GM12878 (cell line): Measurements from ENCODE around the gene CADM2. TPM values are rescaled to one million over a fixed set of nuclear protein-coding genes. Genes with fewer than 3 reads are reported as not detected.

Experiments used
- ATAC-seq: fragments of 200-7000 bp; cut with Tn5 transposase; 3 replicates; pipeline ENCODE4 v1.9.1; 2020; ENCODE audit warnings: mild to moderate bottlenecking, moderate library complexity
- BruUV-seq: library from RNA; stranded (reverse); fragments of 400-500 nt; replicated peaks from 2 replicates; lab custom pipeline; 2021; lab: Mats Ljungman, UMichigan
- CTCF ChIA-PET: fragments of 300-600 bp; sonication (Branson Sonifier 250); formaldehyde crosslinking; extraction: SDS; loops from one replicate; lab custom pipeline; 2021; ENCODE audit warnings: inconsistent platforms; lab: Yijun Ruan, JAX
- POLR2A ChIA-PET: fragments of 350-600 bp; formaldehyde crosslinking; extraction: SDS; loops from one replicate; lab custom pipeline; 2021; ENCODE audit warnings: inconsistent platforms; lab: Charles Lee
- RAD21 ChIA-PET: fragments of 300-600 bp; sonication (Branson Sonifier 250); formaldehyde crosslinking; loops from one replicate; lab custom pipeline; 2023; ENCODE audit warnings: antibody characterized with exemption; ENCODE audit not compliant: unreplicated experiment; lab: Charles Lee
- SMC1A ChIA-PET: fragments of 300-600 bp; sonication (Branson Sonifier 250); formaldehyde crosslinking; loops from one replicate; lab custom pipeline; 2023; ENCODE audit not compliant: unreplicated experiment, uncharacterized antibody; lab: Charles Lee
- DNase-seq: peaks from one replicate; pipeline ENCODE4 v3.0.0-alpha.2; 2011; ENCODE audit warnings: low read depth, low spot score
- FAIRE-seq: peaks from 3 replicates; lab custom pipeline; 2011; peaks lifted over from hg19 to GRCh38; lab: Jason Lieb, UNC
- H2AFZ ChIP-seq: 2 replicates; pipeline ENCODE4 v1.6.0; 2011; ENCODE audit warnings: low read depth, low read length, control low read depth; ENCODE audit not compliant: control insufficient read depth
- H3K27ac ChIP-seq: 2 replicates; pipeline ENCODE4 v1.5.1; 2011; ENCODE audit warnings: control low read depth; ENCODE audit not compliant: control insufficient read depth, insufficient read depth
- H3K27me3 ChIP-seq, 2 experiments: replicated peaks in 1 of 2; 2 replicates each; pipeline versions ENCODE4 v1.6.0 to v1.6.1; 2011; ENCODE audit warnings: low read length in 1 of 2; ENCODE audit not compliant: control insufficient read depth in 2 of 2, insufficient read depth in 2 of 2
- H3K36me3 ChIP-seq, 2 experiments: 2 replicates each; pipeline ENCODE4 v1.5.1; 2011; ENCODE audit warnings: low read length in 1 of 2; ENCODE audit not compliant: control insufficient read depth in 2 of 2, insufficient read depth in 2 of 2
- H3K4me1 ChIP-seq: 2 replicates; pipeline ENCODE4 v1.6.1; 2011; ENCODE audit warnings: mild to moderate bottlenecking, low read length, moderate library complexity, mixed read lengths; ENCODE audit not compliant: control insufficient read depth, insufficient read depth
- H3K4me2 ChIP-seq: 2 replicates; pipeline ENCODE4 v1.6.0; 2011; ENCODE audit warnings: control low read depth; ENCODE audit not compliant: control insufficient read depth, insufficient read depth
- H3K4me3 ChIP-seq: fragments of 200-600 bp; sonication (generic); 2 replicates; pipeline ENCODE4 v1.5.1; 2016
- H3K79me2 ChIP-seq: 2 replicates; pipeline ENCODE4 v1.6.0; 2011; ENCODE audit warnings: low read length; ENCODE audit not compliant: control insufficient read depth, insufficient read depth
- H3K9ac ChIP-seq: 2 replicates; pipeline ENCODE4 v1.8.0; 2011; ENCODE audit warnings: low read length, control low read depth, mixed read lengths; ENCODE audit not compliant: control insufficient read depth, insufficient read depth
- H3K9me3 ChIP-seq: replicated peaks from 3 replicates; pipeline ENCODE4 v1.5.1; 2011; ENCODE audit warnings: mild to moderate bottlenecking, low read length; ENCODE audit not compliant: control insufficient read depth, insufficient read depth
- H4K20me1 ChIP-seq: 2 replicates; pipeline ENCODE4 v1.6.0; 2011; ENCODE audit not compliant: control insufficient read depth, insufficient read depth
- CBFB ChIP-seq: IDR thresholded peaks from 2 replicates; pipeline ENCODE4 v1.6.1; 2016; ENCODE audit warnings: antibody characterized with exemption, low read depth
- CBX5 ChIP-seq: sonication (generic); IDR thresholded peaks from 2 replicates; pipeline ENCODE4 v1.6.1; 2016; ENCODE audit warnings: low read depth, moderate library complexity, mild to moderate bottlenecking, inconsistent platforms
- ESRRA ChIP-seq: IDR thresholded peaks from 2 replicates; pipeline ENCODE4 v1.6.1; 2012; ENCODE audit warnings: mild to moderate bottlenecking, low read length, improper control_type of control experiment
- IRF4 ChIP-seq: IDR thresholded peaks from 2 replicates; pipeline ENCODE4 v1.6.1; 2011; ENCODE audit warnings: low read depth, low read length
- LARP7 ChIP-seq: fragments of 450-650 bp; IDR thresholded peaks from 2 replicates; pipeline ENCODE4 v1.6.1; 2017; ENCODE audit warnings: mild to moderate bottlenecking
- MYB ChIP-seq: fragments of 150-350 bp; IDR thresholded peaks from 2 replicates; pipeline ENCODE4 v1.6.1; 2014; ENCODE audit warnings: mild to moderate bottlenecking, low read depth, low read length, borderline replicate concordance
- RELA ChIP-seq: fragments of 450-650 bp; IDR thresholded peaks from 2 replicates; pipeline ENCODE4 v1.8.0; 2014; ENCODE audit warnings: borderline replicate concordance; ENCODE audit not compliant: partially characterized antibody
- RFX5 ChIP-seq: IDR thresholded peaks from 2 replicates; pipeline ENCODE4 v1.6.1; 2011; ENCODE audit warnings: low read depth, low read length, improper control_type of control experiment
- TCF7 ChIP-seq: IDR thresholded peaks from 2 replicates; pipeline ENCODE4 v1.6.1; 2014; ENCODE audit warnings: antibody characterized with exemption, borderline replicate concordance
- WGBS: methylation state at CpG from one replicate; pipeline ENCODE4 v1.1.6; 2016; ENCODE audit warnings: low lambda C conversion rate; ENCODE audit not compliant: insufficient replicate concordance, insufficient coverage; ENCODE audit errors: missing lambda C conversion rate; 5-methylcytosine and 5-hydroxymethylcytosine counted together
- in situ Hi-C: fragments of 300-500 bp; cut with MboI; formaldehyde crosslinking; loops from 9 replicates; pipeline ENCODE4 v1.14.3; 2018; ENCODE audit warnings: mixed read lengths
- intact Hi-C: fragments of 100-400 bp; cut with micrococcal nuclease; formaldehyde crosslinking; loops from one replicate; pipeline ENCODE4 v1.14.2; 2022; ENCODE audit not compliant: unreplicated experiment
- polyA plus RNA-seq, 11 experiments: library from polyadenylated mRNA; depleted of rRNA in 4 of 11; unstranded in 6 of 11; stranded (reverse) in 5 of 11; fragments of >200 nt; fragmentation: Nextera tagmentation in 4 of 11; fragmentation: Illumina TruSeq in 1 of 11; extraction: Ambion mirVana in 4 of 11; extraction: Trizol in 1 of 11; gene quantifications; 1 replicate in 1 of 11; 2 replicates in 10 of 11; pipeline versions ENCODE4 v1.2.1 to v1.2.3, GENCODE V29; 2011 to 2016; ENCODE audit warnings: inconsistent platforms in 2 of 11, missing spikeins in 2 of 11, low read depth in 1 of 11
- total RNA-seq, 4 experiments: library from RNA; depleted of rRNA in 3 of 4; stranded (reverse); fragments of >200 nt in 3 of 4; fragmentation: Illumina TruSeq in 1 of 4; extraction: Trizol in 1 of 4; gene quantifications; 2 replicates each; pipeline versions ENCODE4 v1.2.1 to v1.2.3, GENCODE V29; 2013 to 2021
- TF ChIP-seq, protein P1 (sequence below): IDR thresholded peaks from 2 replicates; pipeline ENCODE4 v1.6.1; 2011; ENCODE audit warnings: borderline replicate concordance, low read depth, mild to moderate bottlenecking, moderate library complexity, low read length; ENCODE audit not compliant: insufficient read depth, poor library complexity, severe bottlenecking
- TF ChIP-seq, protein P2 (sequence below): IDR thresholded peaks from 2 replicates; pipeline ENCODE4 v1.6.1; 2012; ENCODE audit warnings: low read length, inconsistent platforms
- TF ChIP-seq, protein P3 (sequence below), 3 experiments: IDR thresholded peaks in 2 of 3; conservative IDR thresholded peaks in 1 of 3; 2 replicates each; pipeline ENCODE4 v1.5.1; 2011; ENCODE audit warnings: low read depth in 3 of 3, low read length in 3 of 3, mild to moderate bottlenecking in 3 of 3, control low read depth in 2 of 3, moderate library complexity in 2 of 3, inconsistent platforms in 1 of 3, mixed read lengths in 1 of 3; ENCODE audit not compliant: control insufficient read depth in 2 of 3, insufficient read depth in 1 of 3; ENCODE audit errors: extremely low read depth in 1 of 3
- TF ChIP-seq, protein P4 (sequence below): fragments of 150-350 bp; IDR thresholded peaks from 2 replicates; pipeline ENCODE4 v1.6.1; 2016; ENCODE audit warnings: low read depth, low read length

Gene CADM2
- total and polyA plus RNA-seq, 10 of the 15 experiments (the other 5 are each of a cell fraction or from before 2014, with no cell fraction given): 0.13 TPM; not detected in 9

DNA sequence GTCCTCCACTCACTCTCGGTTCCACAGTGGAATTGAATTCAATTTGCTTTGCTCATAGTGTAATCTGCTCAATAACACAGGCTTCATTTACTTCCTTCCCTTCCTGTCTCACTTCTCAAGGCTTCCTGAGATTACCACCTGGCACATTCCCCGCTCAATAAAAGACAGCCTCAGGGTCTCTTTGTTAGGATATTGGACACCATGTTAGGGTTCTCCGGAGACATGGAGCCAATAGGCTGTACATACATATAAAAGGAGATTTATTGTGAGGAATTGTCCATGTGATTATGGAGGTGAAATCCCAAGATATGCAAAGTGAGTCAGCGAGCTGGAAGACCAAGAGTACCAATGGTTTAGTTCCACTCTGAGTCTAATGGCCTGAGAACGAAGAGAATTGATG is 974.5 kb downstream of the CADM2 start:
- FAIRE-seq: no peak
- Histone ChIP-seq H4K20me1 (no peaks in the 10 kb centered on the region), H3K36me3 (no peaks in the 10 kb centered on the region), H3K4me2 (no peak overlapping the region), H3K9ac (no peak overlapping the region), H3K27ac (no peak overlapping the region), H3K9me3 (no peaks in the 10 kb centered on the region), H3K4me3 (no peak overlapping the region), H3K27me3 (no peaks in the 10 kb centered on the region), H2AFZ (no peak overlapping the region), H3K79me2 (no peaks in the 10 kb centered on the region), H3K4me1 (no peaks in the 10 kb centered on the region)
- in situ Hi-C loops (no loop called here), intact Hi-C loops (no loop called here)
- SMC1A ChIA-PET: no interaction called here
- 2% methylated on average over 5 of the region's 5 CpGs for WGBS
- BruUV-seq: no TSS peak
- CTCF ChIA-PET: no interaction called here
- RAD21 ChIA-PET: no interaction called here
- no peak for ATAC-seq
- POLR2A ChIA-PET: no interaction called here
- no peak for DNase-seq
- TF ChIP-seq TCF7 (no peak), MYB (no peak), IRF4 (no peak), RFX5 (no peak), CBX5 (no peak), RELA (no peak), LARP7 (no peak), ESRRA (no peak), CBFB (no peak)
- TF ChIP-seq, protein P1, sequence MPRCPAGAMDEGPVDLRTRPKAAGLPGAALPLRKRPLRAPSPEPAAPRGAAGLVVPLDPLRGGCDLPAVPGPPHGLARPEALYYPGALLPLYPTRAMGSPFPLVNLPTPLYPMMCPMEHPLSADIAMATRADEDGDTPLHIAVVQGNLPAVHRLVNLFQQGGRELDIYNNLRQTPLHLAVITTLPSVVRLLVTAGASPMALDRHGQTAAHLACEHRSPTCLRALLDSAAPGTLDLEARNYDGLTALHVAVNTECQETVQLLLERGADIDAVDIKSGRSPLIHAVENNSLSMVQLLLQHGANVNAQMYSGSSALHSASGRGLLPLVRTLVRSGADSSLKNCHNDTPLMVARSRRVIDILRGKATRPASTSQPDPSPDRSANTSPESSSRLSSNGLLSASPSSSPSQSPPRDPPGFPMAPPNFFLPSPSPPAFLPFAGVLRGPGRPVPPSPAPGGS: no peak
- TF ChIP-seq, protein P2, sequence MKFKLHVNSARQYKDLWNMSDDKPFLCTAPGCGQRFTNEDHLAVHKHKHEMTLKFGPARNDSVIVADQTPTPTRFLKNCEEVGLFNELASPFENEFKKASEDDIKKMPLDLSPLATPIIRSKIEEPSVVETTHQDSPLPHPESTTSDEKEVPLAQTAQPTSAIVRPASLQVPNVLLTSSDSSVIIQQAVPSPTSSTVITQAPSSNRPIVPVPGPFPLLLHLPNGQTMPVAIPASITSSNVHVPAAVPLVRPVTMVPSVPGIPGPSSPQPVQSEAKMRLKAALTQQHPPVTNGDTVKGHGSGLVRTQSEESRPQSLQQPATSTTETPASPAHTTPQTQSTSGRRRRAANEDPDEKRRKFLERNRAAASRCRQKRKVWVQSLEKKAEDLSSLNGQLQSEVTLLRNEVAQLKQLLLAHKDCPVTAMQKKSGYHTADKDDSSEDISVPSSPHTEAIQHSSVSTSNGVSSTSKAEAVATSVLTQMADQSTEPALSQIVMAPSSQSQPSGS: no peak
- TF ChIP-seq, protein P3, sequence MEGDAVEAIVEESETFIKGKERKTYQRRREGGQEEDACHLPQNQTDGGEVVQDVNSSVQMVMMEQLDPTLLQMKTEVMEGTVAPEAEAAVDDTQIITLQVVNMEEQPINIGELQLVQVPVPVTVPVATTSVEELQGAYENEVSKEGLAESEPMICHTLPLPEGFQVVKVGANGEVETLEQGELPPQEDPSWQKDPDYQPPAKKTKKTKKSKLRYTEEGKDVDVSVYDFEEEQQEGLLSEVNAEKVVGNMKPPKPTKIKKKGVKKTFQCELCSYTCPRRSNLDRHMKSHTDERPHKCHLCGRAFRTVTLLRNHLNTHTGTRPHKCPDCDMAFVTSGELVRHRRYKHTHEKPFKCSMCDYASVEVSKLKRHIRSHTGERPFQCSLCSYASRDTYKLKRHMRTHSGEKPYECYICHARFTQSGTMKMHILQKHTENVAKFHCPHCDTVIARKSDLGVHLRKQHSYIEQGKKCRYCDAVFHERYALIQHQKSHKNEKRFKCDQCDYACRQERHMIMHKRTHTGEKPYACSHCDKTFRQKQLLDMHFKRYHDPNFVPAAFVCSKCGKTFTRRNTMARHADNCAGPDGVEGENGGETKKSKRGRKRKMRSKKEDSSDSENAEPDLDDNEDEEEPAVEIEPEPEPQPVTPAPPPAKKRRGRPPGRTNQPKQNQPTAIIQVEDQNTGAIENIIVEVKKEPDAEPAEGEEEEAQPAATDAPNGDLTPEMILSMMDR (IDR thresholded peaks at IDR 0.05 in 2 of 3, conservative IDR thresholded peaks at IDR 0.05 in 1 of 3; ENCODE audit: control insufficient read depth in 2 of 3, extremely low read depth in 1 of 3, insufficient read depth in 1 of 3, low read depth in 3 of 3, low read length in 3 of 3): no peak
- TF ChIP-seq, protein P4, sequence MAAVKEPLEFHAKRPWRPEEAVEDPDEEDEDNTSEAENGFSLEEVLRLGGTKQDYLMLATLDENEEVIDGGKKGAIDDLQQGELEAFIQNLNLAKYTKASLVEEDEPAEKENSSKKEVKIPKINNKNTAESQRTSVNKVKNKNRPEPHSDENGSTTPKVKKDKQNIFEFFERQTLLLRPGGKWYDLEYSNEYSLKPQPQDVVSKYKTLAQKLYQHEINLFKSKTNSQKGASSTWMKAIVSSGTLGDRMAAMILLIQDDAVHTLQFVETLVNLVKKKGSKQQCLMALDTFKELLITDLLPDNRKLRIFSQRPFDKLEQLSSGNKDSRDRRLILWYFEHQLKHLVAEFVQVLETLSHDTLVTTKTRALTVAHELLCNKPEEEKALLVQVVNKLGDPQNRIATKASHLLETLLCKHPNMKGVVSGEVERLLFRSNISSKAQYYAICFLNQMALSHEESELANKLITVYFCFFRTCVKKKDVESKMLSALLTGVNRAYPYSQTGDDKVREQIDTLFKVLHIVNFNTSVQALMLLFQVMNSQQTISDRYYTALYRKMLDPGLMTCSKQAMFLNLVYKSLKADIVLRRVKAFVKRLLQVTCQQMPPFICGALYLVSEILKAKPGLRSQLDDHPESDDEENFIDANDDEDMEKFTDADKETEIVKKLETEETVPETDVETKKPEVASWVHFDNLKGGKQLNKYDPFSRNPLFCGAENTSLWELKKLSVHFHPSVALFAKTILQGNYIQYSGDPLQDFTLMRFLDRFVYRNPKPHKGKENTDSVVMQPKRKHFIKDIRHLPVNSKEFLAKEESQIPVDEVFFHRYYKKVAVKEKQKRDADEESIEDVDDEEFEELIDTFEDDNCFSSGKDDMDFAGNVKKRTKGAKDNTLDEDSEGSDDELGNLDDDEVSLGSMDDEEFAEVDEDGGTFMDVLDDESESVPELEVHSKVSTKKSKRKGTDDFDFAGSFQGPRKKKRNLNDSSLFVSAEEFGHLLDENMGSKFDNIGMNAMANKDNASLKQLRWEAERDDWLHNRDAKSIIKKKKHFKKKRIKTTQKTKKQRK: no peak
